SU-DHL-6 (cell line): ENCODE measurements around the gene IGLL5.

Experiments
- CTCF ChIP-seq: fragments of 200-600 bp; sonication (generic); IDR thresholded peaks from one replicate; pipeline ENCODE4 v1.5.1; 2017; ENCODE audit warnings: antibody characterized with exemption, mild to moderate bottlenecking, low read length, moderate library complexity; ENCODE audit not compliant: insufficient read depth, poor library complexity, severe bottlenecking
- EZH2phosphoT487 ChIP-seq: fragments of 200-600 bp; sonication (generic), shearing (Covaris generic); conservative IDR thresholded peaks from 2 replicates; pipeline ENCODE4 v1.6.1; 2018; ENCODE audit warnings: mild to moderate bottlenecking, antibody characterized with exemption, low read length, moderate library complexity, mixed read lengths

DNA sequence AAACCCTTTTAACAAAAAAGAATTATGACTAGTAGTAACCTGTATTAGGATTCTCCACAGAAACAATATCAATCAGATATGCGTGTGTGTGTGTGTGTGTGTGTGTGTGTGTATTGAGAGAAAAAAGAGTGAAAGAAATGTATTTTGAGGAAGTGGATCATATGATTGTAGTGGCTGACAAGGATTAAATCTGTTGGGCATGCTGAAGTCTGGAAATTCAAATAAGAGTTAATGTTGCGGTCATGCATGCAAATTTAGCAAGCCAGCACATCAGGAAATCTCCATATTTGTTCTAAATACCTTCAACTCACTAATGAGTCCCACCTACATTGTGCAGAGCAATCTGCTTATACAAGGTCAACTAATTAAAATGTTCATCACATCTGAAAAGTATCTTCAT lies 46.8 kb upstream of the IGLL5 start:
- TF ChIP-seq CTCF (no peak), EZH2phosphoT487 (no peak)
